Heart right ventricle (tissue), 16 donors: Measurements from ENCODE around the gene IGSF8. TPM values are rescaled to one million over a fixed set of nuclear protein-coding genes. Genes with fewer than 3 reads are reported as not detected.

ENCODE experiments used
- ATAC-seq, 8 donors: fragments of 200-7000 bp; cut with Tn5 transposase; one replicate each; pipeline ENCODE4 v1.9.1; 2020; ENCODE audit warnings: mild to moderate bottlenecking in 8 of 8, moderate library complexity in 8 of 8, moderate number of reproducible peaks in 1 of 8
- DNase-seq, 2 donors: peaks; one replicate each; pipeline ENCODE4 v3.0.0-alpha.2; 2020
- H3K27ac ChIP-seq, 10 donors: fragments of 200-600 bp; sonication (generic) in 2 of 10; one replicate each; pipeline versions ENCODE4 v1.5.0 to v1.8.0; 2020 to 2022; ENCODE audit warnings: mild to moderate bottlenecking in 3 of 10
- H3K27me3 ChIP-seq, 7 donors: fragments of 200-600 bp; one replicate each; pipeline ENCODE4 v1.8.0; 2021 to 2022; ENCODE audit warnings: mild to moderate bottlenecking in 2 of 7
- H3K36me3 ChIP-seq, 9 donors: fragments of 200-600 bp; sonication (generic) in 1 of 9; one replicate each; pipeline versions ENCODE4 v1.5.0 to v1.8.0; 2020 to 2022; ENCODE audit warnings: mild to moderate bottlenecking in 2 of 9
- H3K4me1 ChIP-seq, 9 donors: fragments of 200-600 bp; sonication (generic) in 1 of 9; one replicate each; pipeline versions ENCODE4 v1.5.0 to v1.8.0; 2020 to 2022; ENCODE audit warnings: mild to moderate bottlenecking in 4 of 9
- H3K4me3 ChIP-seq, 10 donors: fragments of 200-600 bp; sonication (generic) in 2 of 10; one replicate each; pipeline versions ENCODE4 v1.5.0 to v1.8.0; 2020 to 2022; ENCODE audit warnings: mild to moderate bottlenecking in 7 of 10, moderate library complexity in 2 of 10
- H3K9me3 ChIP-seq, 11 donors: fragments of 200-600 bp in 10 of 11; sonication (generic) in 2 of 11; one replicate each; pipeline versions ENCODE4 v1.5.0 to v1.8.0; 2013 to 2022; ENCODE audit warnings: mild to moderate bottlenecking in 2 of 11, control low read depth in 1 of 11, moderate library complexity in 1 of 11
- WGBS, 2 donors: extraction: QIAGEN DNeasy Blood & Tissue Kit; methylation state at CpG; one replicate each; pipeline ENCODE4 v1.1.7; 2013; ENCODE audit warnings: inconsistent platforms in 1 of 2; 5-methylcytosine and 5-hydroxymethylcytosine counted together
- intact Hi-C, 10 donors: fragments of 100-400 bp; cut with DNase I; formaldehyde crosslinking; loops; one replicate each; pipeline versions ENCODE4 v1.11.1 to v1.14.2; 2022
- polyA plus RNA-seq, 2 donors: library from polyadenylated mRNA; stranded (reverse); fragments of 200-250 nt; gene quantifications; one replicate each; pipeline ENCODE4 v1.2.3, GENCODE V29; 2013
- total RNA-seq, 10 donors: library from RNA; stranded (reverse); fragmentation: NEBNext Ultra II Directional in 3 of 10; extraction: Animal tissue kit (Norgen Biotek cat#: 25700) in 3 of 10; gene quantifications; one replicate each; pipeline versions ENCODE4 v1.2.1 to v1.2.4, GENCODE V29; 2021 to 2023
- TF ChIP-seq, protein P1 (sequence below), 9 donors: fragments of 200-600 bp; sonication (generic) in 2 of 9; IDR thresholded peaks; one replicate each; pipeline versions ENCODE4 v1.5.0 to v1.8.0; 2021 to 2022; ENCODE audit warnings: antibody characterized with exemption in 9 of 9, mild to moderate bottlenecking in 5 of 9, moderate library complexity in 1 of 9
- donor health status: Arrhythmogenic right ventricular cardiomyopathy.
- donor health status: ischemic (EF 13 %, LVEDD 7.1; RV severe dilation, severe dysfunction).
- donor health status: healthy with polysubstance abuse.
- donor health status: DM: no; HTN: yes; CAD: no.
- donor health status: DM: no; HTN: no; CAD: no.
- donor health status: ischemic (EF 25% LVEDD 6.9; RV normal size, moderate dysfunction).
- donor health status: ischemic (EF 25% LVEDD 5.7; RV mildly dilated, moderate dysfunction).
- donor health status: healthy.
- donor health status: DM: yes; HTN: yes; CAD: no.
- donor health status: Ischemic cardiomyopathy.
- donor health status: ischemic (EF 35%, LVEDD 5.7; RV mildly dilated, moderate dysfunction).
- donor health status: nonischemic (EF 11% LVEDD 7.7; RV severe dilation, severe dysfunction).
- donor health status: DM: yes; HTN: yes; CAD: no.
- donor health status: PGD.
- donor health status: ischemic (EF 29% LVEDD 5.4; RV normal size, mild dysfunction).
- donor health status: nonischemic (EF 23%, LVEDD 6.1; RV moderate dilation, normal function).

Gene IGSF8
- total and polyA plus RNA-seq, 12 donors = 13.4 to 42.2 (median 20.6) TPM

DNA sequence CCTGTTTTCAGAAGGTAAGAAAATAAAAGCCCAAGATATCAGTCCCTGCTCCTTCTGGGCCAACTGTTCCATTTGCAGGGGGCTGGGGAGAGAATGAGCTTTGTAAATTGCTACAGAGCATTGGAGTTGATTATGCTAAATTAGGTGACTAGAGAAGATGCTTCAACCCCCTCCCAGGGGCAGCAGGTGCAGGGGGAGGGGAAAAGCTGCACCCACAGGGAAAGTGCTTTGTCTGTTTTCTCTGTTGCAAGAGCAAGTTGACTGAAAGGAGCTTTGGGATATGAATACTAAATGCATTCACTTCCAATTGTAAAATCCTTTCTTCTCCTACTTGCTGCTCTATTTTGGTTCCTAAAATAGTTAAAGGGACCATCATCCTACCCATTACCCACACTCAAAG, 50.1 kb downstream of the IGSF8 start:
- H3K36me3 ChIP-seq = no peaks in the 10 kb centered on the region
- no peaks in the 10 kb centered on the region for H3K9me3 ChIP-seq
- peaks cover 0 to 24% (median 7%) of the 10 kb centered on the region in 7 donors for H3K27me3 ChIP-seq
- H3K4me3 ChIP-seq = no peak overlapping the region
- ATAC-seq = no peak
- intact Hi-C loops = loop anchor here in 5 of 10 donors (5.0 kb wide), 1 partner anchor 34 kb away; the partner anchor contains the start of gene KCNJ9 (in 5 of the 5)
- no peak for DNase-seq
- TF ChIP-seq, protein P1, sequence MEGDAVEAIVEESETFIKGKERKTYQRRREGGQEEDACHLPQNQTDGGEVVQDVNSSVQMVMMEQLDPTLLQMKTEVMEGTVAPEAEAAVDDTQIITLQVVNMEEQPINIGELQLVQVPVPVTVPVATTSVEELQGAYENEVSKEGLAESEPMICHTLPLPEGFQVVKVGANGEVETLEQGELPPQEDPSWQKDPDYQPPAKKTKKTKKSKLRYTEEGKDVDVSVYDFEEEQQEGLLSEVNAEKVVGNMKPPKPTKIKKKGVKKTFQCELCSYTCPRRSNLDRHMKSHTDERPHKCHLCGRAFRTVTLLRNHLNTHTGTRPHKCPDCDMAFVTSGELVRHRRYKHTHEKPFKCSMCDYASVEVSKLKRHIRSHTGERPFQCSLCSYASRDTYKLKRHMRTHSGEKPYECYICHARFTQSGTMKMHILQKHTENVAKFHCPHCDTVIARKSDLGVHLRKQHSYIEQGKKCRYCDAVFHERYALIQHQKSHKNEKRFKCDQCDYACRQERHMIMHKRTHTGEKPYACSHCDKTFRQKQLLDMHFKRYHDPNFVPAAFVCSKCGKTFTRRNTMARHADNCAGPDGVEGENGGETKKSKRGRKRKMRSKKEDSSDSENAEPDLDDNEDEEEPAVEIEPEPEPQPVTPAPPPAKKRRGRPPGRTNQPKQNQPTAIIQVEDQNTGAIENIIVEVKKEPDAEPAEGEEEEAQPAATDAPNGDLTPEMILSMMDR (IDR thresholded peaks at IDR 0.05) = no peak
- peaks cover 4 to 13% (median 11%) of the 10 kb centered on the region in 9 donors for H3K4me1 ChIP-seq
- H3K27ac ChIP-seq = no peak overlapping the region

DNA sequence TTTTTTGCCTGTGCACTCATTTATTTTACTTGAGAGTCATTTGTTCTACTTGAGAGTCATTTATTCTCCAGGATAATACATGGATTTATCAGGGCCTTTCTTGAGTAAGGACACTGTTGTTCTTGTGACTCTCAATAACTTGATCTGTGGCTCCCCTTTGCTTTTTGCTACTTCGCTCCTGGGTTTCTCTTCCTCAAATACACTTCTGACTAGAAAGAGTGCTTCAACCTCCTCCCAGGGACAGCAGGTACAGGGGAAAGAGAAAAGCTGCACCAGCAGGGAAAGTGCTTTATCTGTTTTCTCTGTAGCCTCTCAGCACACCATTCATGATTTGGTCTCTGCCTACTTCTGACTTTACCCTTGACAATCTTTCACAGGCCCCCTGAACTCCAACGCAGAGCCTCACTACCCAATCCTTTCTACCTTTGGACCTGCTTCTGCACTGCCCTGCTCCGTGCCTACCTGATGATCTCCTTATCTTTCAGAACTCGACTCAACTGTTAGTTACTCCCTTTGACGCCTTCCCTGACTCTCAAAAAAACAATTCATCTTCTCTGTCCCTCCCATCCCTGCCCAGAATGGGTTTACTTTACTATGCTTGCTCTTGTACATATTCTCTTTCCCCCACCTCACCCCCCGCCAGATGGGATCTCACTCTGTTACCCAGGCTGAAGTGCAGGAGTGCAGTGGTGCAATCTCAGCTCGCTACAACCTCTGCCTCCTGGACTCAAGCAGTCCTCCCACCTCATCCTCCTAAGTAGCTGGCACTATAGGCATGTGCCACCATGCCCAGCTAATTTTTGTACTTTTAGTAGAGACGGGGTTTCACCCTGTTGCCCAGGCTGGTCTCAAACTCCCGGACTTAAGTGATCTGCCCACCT, 51.1 kb downstream of the IGSF8 start:
- DNase-seq (no peak), ATAC-seq (peak in 1 of 8 donors; percentile 6)
- Histone ChIP-seq H3K27me3 (peaks cover 0 to 16% (median 5%) of the 10 kb centered on the region in 7 donors), H3K9me3 (no peaks in the 10 kb centered on the region), H3K27ac (no peak overlapping the region), H3K36me3 (no peaks in the 10 kb centered on the region), H3K4me3 (peak overlapping the region in 2 of 10 donors; percentile 22 to 35), H3K4me1 (peaks cover 4 to 13% (median 11%) of the 10 kb centered on the region in 9 donors)
- TF ChIP-seq, protein P1 (IDR thresholded peaks at IDR 0.05) = no peak
- intact Hi-C loops = loop anchor here in 6 of 10 donors (1.0 to 5.0 kb wide), 2 partner anchors 31 to 35 kb away; partner anchors contain the start of gene KCNJ9 (in 5 of the 6)
- WGBS, 2 donors = 76 to 77% methylated on average over 9 of the region's 9 CpGs

DNA sequence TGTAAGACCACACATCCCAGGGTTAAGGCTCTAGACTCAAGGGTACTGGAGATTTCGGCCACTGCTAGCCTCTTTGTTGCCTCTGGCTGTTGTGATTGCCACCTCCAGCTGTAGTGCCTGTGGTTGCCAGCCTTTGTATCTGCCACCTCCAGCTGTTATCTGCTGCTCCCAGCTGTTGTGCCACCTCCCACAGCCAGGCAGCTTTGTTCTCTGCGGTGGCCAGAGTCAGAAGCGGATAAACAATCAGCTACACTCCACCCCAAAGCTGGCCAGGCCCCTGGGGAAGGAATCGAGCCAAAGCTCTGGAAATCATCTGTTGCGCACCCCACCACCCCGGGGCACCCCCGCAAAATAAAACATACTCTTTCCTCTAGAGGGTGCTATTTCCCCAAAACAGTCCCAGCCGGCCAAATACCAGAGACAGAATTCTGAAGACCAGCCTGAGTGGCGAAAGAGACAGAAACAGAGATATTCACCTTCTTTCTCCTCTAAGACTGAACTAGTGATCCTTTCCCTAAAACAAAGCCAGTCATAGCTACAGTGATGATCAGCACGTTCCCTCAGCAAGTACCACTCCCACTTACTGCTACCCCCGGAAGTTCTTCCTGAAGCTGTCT, 51.8 kb downstream of the IGSF8 start:
- WGBS, 2 donors = 4 to 5% methylated on average over 11 of the region's 11 CpGs
- Histone ChIP-seq H3K9me3 (no peaks in the 10 kb centered on the region), H3K4me3 (peak overlapping the region in 3 of 10 donors; percentile 1 to 35 (median 22)), H3K27ac (no peak overlapping the region), H3K36me3 (no peaks in the 10 kb centered on the region), H3K27me3 (peaks cover 0 to 10% (median 4%) of the 10 kb centered on the region in 7 donors), H3K4me1 (peaks cover 4 to 13% (median 11%) of the 10 kb centered on the region in 9 donors)
- ATAC-seq (peak; percentile 70 to 91 (median 84)), DNase-seq (peak; percentile 44 to 46)
- TF ChIP-seq, protein P1 (IDR thresholded peaks at IDR 0.05) = peak; percentile 41 to 67 (median 58)
- intact Hi-C loops = loop anchor here in 6 of 10 donors (1.0 to 5.0 kb wide), 2 partner anchors 32 to 36 kb away; partner anchors contain the start of gene KCNJ9 (in 5 of the 6)

DNA sequence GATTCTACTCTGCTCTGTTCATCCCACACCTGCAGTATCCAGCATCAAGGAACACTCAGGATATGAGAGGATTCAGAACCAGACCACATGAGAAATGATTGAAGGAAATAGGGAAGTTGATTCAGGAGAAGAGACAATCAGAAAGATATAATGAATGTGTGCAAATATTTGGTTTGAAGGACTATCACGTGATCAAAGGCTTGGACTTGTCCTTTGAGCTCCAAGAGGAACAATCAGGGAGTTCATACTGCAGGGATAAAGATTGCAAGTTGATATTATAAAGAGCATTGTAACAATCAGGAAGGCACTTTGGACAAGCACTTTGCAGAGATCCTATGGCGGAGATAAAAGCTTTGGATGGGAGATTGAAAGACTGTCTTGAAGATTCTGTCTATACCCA, 52.8 kb downstream of the IGSF8 start:
- Histone ChIP-seq H3K4me1 (peaks cover 4 to 13% (median 11%) of the 10 kb centered on the region in 9 donors), H3K4me3 (no peak overlapping the region), H3K9me3 (no peaks in the 10 kb centered on the region), H3K27ac (no peak overlapping the region), H3K27me3 (peaks cover 0 to 10% (median 0%) of the 10 kb centered on the region in 7 donors), H3K36me3 (no peaks in the 10 kb centered on the region)
- DNase-seq (no peak), ATAC-seq (no peak)
- 74% methylated on average over 2 of the region's 2 CpGs for WGBS, 2 donors
- TF ChIP-seq, protein P1 (IDR thresholded peaks at IDR 0.05) = no peak
- intact Hi-C loops = loop anchor here in 5 of 10 donors (5.0 kb wide), 1 partner anchor 37 kb away; the partner anchor contains the start of gene KCNJ9 (in 5 of the 5)
